Ectodermal cell (in vitro differentiated cells): ENCODE results near the gene YKT6.

ENCODE experiments used
- H3K27ac ChIP-seq: 2 replicates; pipeline ENCODE4 v1.7.0; 2013; ENCODE audit warnings: mild to moderate bottlenecking, low read depth, low read length; ENCODE audit not compliant: insufficient read depth, poor library complexity, severe bottlenecking
- H3K27me3 ChIP-seq: 2 replicates; pipeline ENCODE4 v1.7.0; 2013; ENCODE audit warnings: mild to moderate bottlenecking, low read length; ENCODE audit not compliant: insufficient read depth, control insufficient read depth, poor library complexity, severe bottlenecking
- H3K36me3 ChIP-seq: one replicate; pipeline ENCODE4 v1.7.0; 2013; ENCODE audit warnings: low read length; ENCODE audit not compliant: control insufficient read depth, insufficient read depth
- H3K4me1 ChIP-seq: one replicate; pipeline ENCODE4 v1.7.0; 2013; ENCODE audit warnings: low read length; ENCODE audit not compliant: control insufficient read depth, insufficient read depth
- H3K4me3 ChIP-seq: 2 replicates; pipeline ENCODE4 v1.7.0; 2013; ENCODE audit warnings: low read depth, low read length, control low read depth; ENCODE audit not compliant: insufficient read depth
- H3K9me3 ChIP-seq: 2 replicates; pipeline ENCODE4 v1.7.0; 2013; ENCODE audit warnings: mild to moderate bottlenecking, low read length, moderate library complexity; ENCODE audit not compliant: control insufficient read depth
- WGBS, 2 experiments: methylation state at CpG; one replicate each; pipeline ENCODE4 v1.1.7; 2013; ENCODE audit warnings: missing lambda C conversion rate in 2 of 2; 5-methylcytosine and 5-hydroxymethylcytosine counted together

Gene YKT6

GRCh38 chr7:44211126-44211675, 10.4 kb downstream of the YKT6 start:
- Histone ChIP-seq H3K36me3 (peaks cover 49% of the 10 kb centered on the region), H3K4me1 (peaks cover 21% of the 10 kb centered on the region), H3K27me3 (no peaks in the 10 kb centered on the region), H3K4me3 (no peak overlapping the region), H3K9me3 (no peaks in the 10 kb centered on the region), H3K27ac (no peak overlapping the region)
- 92 to 97% methylated on average over 10 of the region's 10 CpGs for WGBS, 2 experiments

GRCh38 chr7:44212018-44212417, 11.2 kb downstream of the YKT6 start:
- no peak overlapping the region for H3K4me3 ChIP-seq
- no peaks in the 10 kb centered on the region for H3K9me3 ChIP-seq
- peaks cover 43% of the 10 kb centered on the region for H3K36me3 ChIP-seq
- H3K27ac ChIP-seq, result peak overlapping the region; percentile 16
- 63 to 72% methylated on average over 6 of the region's 6 CpGs for WGBS, 2 experiments
- peaks cover 27% of the 10 kb centered on the region for H3K4me1 ChIP-seq
- H3K27me3 ChIP-seq, result no peaks in the 10 kb centered on the region

- Histone ChIP-seq H3K27me3 (no peaks in the 10 kb centered on the region), H3K36me3 (peaks cover 36% of the 10 kb centered on the region), H3K9me3 (no peaks in the 10 kb centered on the region), H3K27ac (no peak overlapping the region), H3K4me3 (no peak overlapping the region), H3K4me1 (peaks cover 32% of the 10 kb centered on the region)
- WGBS, 2 experiments, result 94 to 98% methylated on average over 6 to 7 of the region's 7 CpGs
Measured at GRCh38 chr7:44212581-44213184, 11.9 kb downstream of the YKT6 start.

GRCh38 chr7:44213206-44213876, 12.6 kb downstream of the YKT6 start:
- no peak overlapping the region for H3K27ac ChIP-seq
- no peak overlapping the region for H3K4me3 ChIP-seq
- H3K4me1 ChIP-seq, result peaks cover 37% of the 10 kb centered on the region
- H3K9me3 ChIP-seq, result no peaks in the 10 kb centered on the region
- H3K27me3 ChIP-seq, result no peaks in the 10 kb centered on the region
- WGBS, 2 experiments, result 94 to 96% methylated on average over 3 of the region's 3 CpGs
- H3K36me3 ChIP-seq, result peaks cover 29% of the 10 kb centered on the region

GRCh38 chr7:44213877-44214388, 13.2 kb downstream of the YKT6 start:
- Histone ChIP-seq H3K27me3 (no peaks in the 10 kb centered on the region), H3K4me3 (no peak overlapping the region), H3K4me1 (peaks cover 37% of the 10 kb centered on the region), H3K9me3 (no peaks in the 10 kb centered on the region), H3K27ac (no peak overlapping the region), H3K36me3 (peaks cover 23% of the 10 kb centered on the region)
- 74 to 77% methylated on average over 9 of the region's 9 CpGs for WGBS, 2 experiments

- H3K4me3 ChIP-seq, result no peak overlapping the region
- no peaks in the 10 kb centered on the region for H3K27me3 ChIP-seq
- no peaks in the 10 kb centered on the region for H3K9me3 ChIP-seq
- WGBS, 2 experiments, result 92 to 95% methylated on average over 7 of the region's 7 CpGs
- H3K36me3 ChIP-seq, result peaks cover 12% of the 10 kb centered on the region
- H3K4me1 ChIP-seq, result peaks cover 37% of the 10 kb centered on the region
- no peak overlapping the region for H3K27ac ChIP-seq
Measured at GRCh38 chr7:44215531-44215930, 14.8 kb downstream of the YKT6 start.

GRCh38 chr7:44216019-44216418, 15.2 kb downstream of the YKT6 start:
- H3K4me1 ChIP-seq, result peaks cover 37% of the 10 kb centered on the region
- no peaks in the 10 kb centered on the region for H3K27me3 ChIP-seq
- H3K4me3 ChIP-seq, result no peak overlapping the region
- H3K27ac ChIP-seq, result no peak overlapping the region
- 84 to 86% methylated on average over 8 of the region's 8 CpGs for WGBS, 2 experiments
- H3K36me3 ChIP-seq, result peaks cover 7% of the 10 kb centered on the region
- no peaks in the 10 kb centered on the region for H3K9me3 ChIP-seq

- WGBS, 2 experiments, result 92 to 94% methylated on average over 13 of the region's 13 CpGs
- H3K27ac ChIP-seq, result no peak overlapping the region
- no peaks in the 10 kb centered on the region for H3K9me3 ChIP-seq
- H3K36me3 ChIP-seq, result peaks cover 3% of the 10 kb centered on the region
- no peaks in the 10 kb centered on the region for H3K27me3 ChIP-seq
- H3K4me3 ChIP-seq, result no peak overlapping the region
- peaks cover 33% of the 10 kb centered on the region for H3K4me1 ChIP-seq
Measured at GRCh38 chr7:44216521-44217222, 15.9 kb downstream of the YKT6 start.

- Histone ChIP-seq H3K4me3 (no peak overlapping the region), H3K27me3 (no peaks in the 10 kb centered on the region), H3K36me3 (peaks cover under 1% of the 10 kb centered on the region), H3K27ac (no peak overlapping the region), H3K4me1 (peaks cover 27% of the 10 kb centered on the region), H3K9me3 (no peaks in the 10 kb centered on the region)
- WGBS, 2 experiments, result 88 to 92% methylated on average over 19 of the region's 19 CpGs
Measured at GRCh38 chr7:44217223-44217714, 16.5 kb downstream of the YKT6 start.
